Measurements from ENCODE around the gene NCEH1.

The NCEH1 gene

GRCh38 chr3:172644258-172644657 lies 66.6 kb downstream of the NCEH1 start:
- DNase-seq (ENCODE audit: low spot score) = no peak

GRCh38 chr3:172643506-172644179 lies 67.2 kb downstream of the NCEH1 start:
- DNase-seq (ENCODE audit: low spot score) = no peak

GRCh38 chr3:172641291-172641690 lies 69.6 kb downstream of the NCEH1 start:
- DNase-seq (ENCODE audit: low spot score) = no peak

GRCh38 chr3:172640751-172641150 lies 70.1 kb downstream of the NCEH1 start:
- no peak for DNase-seq (ENCODE audit: low spot score)

GRCh38 chr3:172635588-172635987 lies 75.3 kb downstream of the NCEH1 start:
- DNase-seq (ENCODE audit: low spot score) = no peak

- no peak for DNase-seq (ENCODE audit: low spot score)
These were observed 75.9 kb downstream of the NCEH1 start for GRCh38 chr3:172634948-172635347.

GRCh38 chr3:172630316-172630715 lies 80.6 kb downstream of the NCEH1 start:
- DNase-seq (ENCODE audit: low spot score) = no peak

GRCh38 chr3:172629470-172629869 lies 81.4 kb downstream of the NCEH1 start:
- no peak for DNase-seq (ENCODE audit: low spot score)

- no peak for DNase-seq (ENCODE audit: low spot score)
These were observed 83.6 kb downstream of the NCEH1 start for GRCh38 chr3:172627057-172627809.

GRCh38 chr3:172626021-172626640 lies 84.7 kb downstream of the NCEH1 start:
- DNase-seq (ENCODE audit: low spot score) = no peak

GRCh38 chr3:172625404-172625803 lies 85.5 kb downstream of the NCEH1 start:
- DNase-seq (ENCODE audit: low spot score) = no peak

GRCh38 chr3:172624999-172625398 lies 85.9 kb downstream of the NCEH1 start:
- DNase-seq (ENCODE audit: low spot score) = no peak

GRCh38 chr3:172622916-172623700 lies 87.8 kb downstream of the NCEH1 start:
- DNase-seq (ENCODE audit: low spot score) = peak; percentile 44

- DNase-seq (ENCODE audit: low spot score) = no peak
These were observed 88.7 kb downstream of the NCEH1 start for GRCh38 chr3:172622156-172622555.

GRCh38 chr3:172617976-172618375 lies 92.9 kb downstream of the NCEH1 start:
- DNase-seq (ENCODE audit: low spot score) = no peak

- no peak for DNase-seq (ENCODE audit: low spot score)
These were observed 93.7 kb downstream of the NCEH1 start for GRCh38 chr3:172617013-172617706.

GRCh38 chr3:172616031-172616461 lies 94.8 kb downstream of the NCEH1 start:
- no peak for DNase-seq (ENCODE audit: low spot score)

GRCh38 chr3:172615296-172615695 lies 95.6 kb downstream of the NCEH1 start:
- DNase-seq (ENCODE audit: low spot score) = no peak

GRCh38 chr3:172614340-172615274 lies 96.3 kb downstream of the NCEH1 start:
- DNase-seq (ENCODE audit: low spot score) = no peak

- no peak for DNase-seq (ENCODE audit: low spot score)
These were observed 97.0 kb downstream of the NCEH1 start for GRCh38 chr3:172613845-172614244.
